Testis (tissue), 3 donors: Measurements from ENCODE around the gene ZNF605. TPM values are rescaled to one million over a fixed set of nuclear protein-coding genes. Genes with fewer than 3 reads are reported as not detected.
"Not testable (repeated sequence)": the region's sequence is repeated elsewhere in the genome, so short reads cannot be mapped to it uniquely, and the experiment has no call there.

ENCODE experiments used
- DNase-seq: peaks from one replicate; pipeline ENCODE4 v3.0.0-alpha.2; 2019
- H3K27ac ChIP-seq, 2 donors: fragments of 200-600 bp; sonication (generic); one replicate each; pipeline ENCODE4 v1.5.1; 2019
- H3K27me3 ChIP-seq: fragments of 200-600 bp; sonication (generic); one replicate; pipeline ENCODE4 v1.5.1; 2019
- H3K36me3 ChIP-seq: fragments of 200-600 bp; sonication (generic); one replicate; pipeline ENCODE4 v1.5.1; 2017; ENCODE audit warnings: low read depth; ENCODE audit errors: missing control alignments
- H3K4me1 ChIP-seq: fragments of 200-600 bp; sonication (generic); one replicate; pipeline ENCODE4 v1.5.1; 2019
- H3K4me3 ChIP-seq, 2 donors: fragments of 200-600 bp; sonication (generic); one replicate each; pipeline ENCODE4 v1.5.1; 2017 to 2019
- H3K9me3 ChIP-seq: fragments of 200-600 bp; sonication (generic); one replicate; pipeline ENCODE4 v1.5.1; 2017
- POLR2A ChIP-seq: fragments of 450-650 bp; IDR thresholded peaks from one replicate; pipeline ENCODE4 v1.6.1; 2017; ENCODE audit warnings: antibody characterized with exemption, mild to moderate bottlenecking, moderate library complexity
- WGBS, 2 donors: methylation state at CpG; one replicate each; pipeline ENCODE4 v1.1.5; 2018; 5-methylcytosine and 5-hydroxymethylcytosine counted together
- intact Hi-C: fragments of 100-400 bp; cut with DNase I; formaldehyde crosslinking; loops from one replicate; pipeline ENCODE4 v1.15.1; 2023; ENCODE audit warnings: low total_unique reads
- polyA plus RNA-seq: library from polyadenylated mRNA; stranded (reverse); fragments of 350-450 nt; fragmentation: Illumina TruSeq; extraction: RNeasy Lipid Tissue Mini Kit (QIAGEN cat#74804); gene quantifications from one replicate; pipeline ENCODE4 v1.2.3, GENCODE V29; 2014; ENCODE audit warnings: low read depth, low replicate concordance; ENCODE audit not compliant: insufficient read depth
- total RNA-seq, 2 donors: library from RNA; depleted of rRNA; stranded (reverse); fragments of >200 nt; gene quantifications; one replicate each; pipeline ENCODE4 v1.2.3, GENCODE V29; 2016
- TF ChIP-seq, protein P1 (sequence below), 3 experiments: fragments of 450-650 bp in 2 of 3; fragments of 200-600 bp in 1 of 3; sonication (generic) in 1 of 3; IDR thresholded peaks; one replicate each; pipeline ENCODE4 v1.5.1; 2016 to 2019; ENCODE audit warnings: antibody characterized with exemption in 3 of 3, mild to moderate bottlenecking in 2 of 3, moderate library complexity in 1 of 3

Gene ZNF605
- total and polyA plus RNA-seq, 3 donors from 2014 or later, result 3.2 to 14.6 (median 13.4) TPM

DNA sequence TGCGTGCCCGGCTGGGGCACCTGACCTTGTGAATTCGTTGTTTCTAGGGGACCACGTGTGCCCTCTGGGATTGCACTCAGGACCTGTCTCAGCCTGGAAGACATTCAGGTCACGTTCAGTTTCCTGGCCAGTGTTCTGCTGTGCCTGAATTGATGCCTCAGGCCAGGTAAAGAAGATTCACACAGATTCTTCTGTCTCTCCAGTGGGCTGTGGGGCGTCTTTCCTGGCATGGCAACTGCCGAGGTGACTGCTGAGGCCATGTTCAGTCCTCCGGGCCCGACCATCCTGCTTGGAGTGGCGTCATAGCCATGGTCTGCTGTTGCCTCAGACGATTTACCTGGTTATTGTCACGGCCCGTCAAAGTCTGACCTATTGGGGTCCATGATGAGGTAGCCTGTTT lies 13.5 kb downstream of the ZNF605 start:
- TF ChIP-seq, protein P1, sequence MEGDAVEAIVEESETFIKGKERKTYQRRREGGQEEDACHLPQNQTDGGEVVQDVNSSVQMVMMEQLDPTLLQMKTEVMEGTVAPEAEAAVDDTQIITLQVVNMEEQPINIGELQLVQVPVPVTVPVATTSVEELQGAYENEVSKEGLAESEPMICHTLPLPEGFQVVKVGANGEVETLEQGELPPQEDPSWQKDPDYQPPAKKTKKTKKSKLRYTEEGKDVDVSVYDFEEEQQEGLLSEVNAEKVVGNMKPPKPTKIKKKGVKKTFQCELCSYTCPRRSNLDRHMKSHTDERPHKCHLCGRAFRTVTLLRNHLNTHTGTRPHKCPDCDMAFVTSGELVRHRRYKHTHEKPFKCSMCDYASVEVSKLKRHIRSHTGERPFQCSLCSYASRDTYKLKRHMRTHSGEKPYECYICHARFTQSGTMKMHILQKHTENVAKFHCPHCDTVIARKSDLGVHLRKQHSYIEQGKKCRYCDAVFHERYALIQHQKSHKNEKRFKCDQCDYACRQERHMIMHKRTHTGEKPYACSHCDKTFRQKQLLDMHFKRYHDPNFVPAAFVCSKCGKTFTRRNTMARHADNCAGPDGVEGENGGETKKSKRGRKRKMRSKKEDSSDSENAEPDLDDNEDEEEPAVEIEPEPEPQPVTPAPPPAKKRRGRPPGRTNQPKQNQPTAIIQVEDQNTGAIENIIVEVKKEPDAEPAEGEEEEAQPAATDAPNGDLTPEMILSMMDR (IDR thresholded peaks at IDR 0.05), result no peak
- TF ChIP-seq POLR2A, result no peak
- H3K27me3 ChIP-seq, result no peaks in the 10 kb centered on the region
- H3K27ac ChIP-seq, result no peak overlapping the region
- H3K4me1 ChIP-seq, result no peaks in the 10 kb centered on the region
- H3K4me3 ChIP-seq, result no peak overlapping the region
- DNase-seq, result no peak
- intact Hi-C loops, result no loop called here
- H3K9me3 ChIP-seq, result no peaks in the 10 kb centered on the region
- H3K36me3 ChIP-seq, result no peaks in the 10 kb centered on the region
- WGBS, 2 donors, result 97% methylated on average over 9 to 13 of the region's 13 CpGs

- Histone ChIP-seq H3K36me3 (no peaks in the 10 kb centered on the region), H3K4me1 (no peaks in the 10 kb centered on the region), H3K4me3 (no peak overlapping the region), H3K27me3 (no peaks in the 10 kb centered on the region), H3K27ac (no peak overlapping the region), H3K9me3 (no peaks in the 10 kb centered on the region)
- intact Hi-C loops, result no loop called here
- WGBS, 2 donors, result 94 to 99% methylated on average over 34 of the region's 34 CpGs
- no peak for TF ChIP-seq POLR2A
- TF ChIP-seq, protein P1 (IDR thresholded peaks at IDR 0.05), result no peak
- no peak for DNase-seq
Measured at GRCh38 chr12:132941336-132941954, 14.7 kb downstream of the ZNF605 start.

- H3K9me3 ChIP-seq, result no peaks in the 10 kb centered on the region
- DNase-seq, result no peak
Measured at GRCh38 chr12:132940071-132940719, 15.9 kb downstream of the ZNF605 start.

DNA sequence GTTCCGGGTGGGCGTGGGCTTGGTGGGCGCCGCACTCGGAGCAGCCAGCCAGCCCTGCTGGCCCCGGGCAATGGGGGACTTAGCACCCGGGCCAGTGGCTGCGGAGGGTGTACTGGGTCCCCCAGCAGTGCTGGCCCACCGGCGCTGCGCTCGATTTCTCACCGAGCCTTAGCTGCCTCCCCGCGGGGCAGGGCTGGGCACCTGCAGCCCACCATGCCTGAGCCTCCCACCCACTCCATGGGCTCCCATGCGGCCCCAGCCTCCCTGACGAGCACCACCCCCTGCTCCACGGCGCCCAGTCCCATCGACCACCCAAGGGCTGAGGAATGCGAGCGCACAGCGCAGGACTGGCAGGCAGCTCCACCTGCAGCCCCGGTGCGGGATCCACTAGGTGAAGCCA lies 17.3 kb downstream of the ZNF605 start:
- intact Hi-C loops, H3K36me3 ChIP-seq, H3K27me3 ChIP-seq, DNase-seq, H3K27ac ChIP-seq, H3K4me1 ChIP-seq, H3K9me3 ChIP-seq, H3K4me3 ChIP-seq: not testable (repeated sequence)
- WGBS, 2 donors, result 92 to 95% methylated on average over 7 to 12 of the region's 25 CpGs

More at GRCh38 chr12:132940071-132940719, 15.9 kb downstream of the ZNF605 start:
- intact Hi-C loops, result no loop called here
- Histone ChIP-seq H3K4me3 (no peak overlapping the region), H3K36me3 (no peaks in the 10 kb centered on the region), H3K27ac (no peak overlapping the region), H3K4me1 (no peaks in the 10 kb centered on the region), H3K27me3 (no peaks in the 10 kb centered on the region)
- TF ChIP-seq POLR2A, result no peak
- TF ChIP-seq, protein P1 (IDR thresholded peaks at IDR 0.05), result no peak
- 95 to 97% methylated on average over 15 of the region's 15 CpGs for WGBS, 2 donors

GRCh38 chr12:132937476-132937875 lies 18.6 kb downstream of the ZNF605 start:
- Histone ChIP-seq H3K9me3 (no peaks in the 10 kb centered on the region), H3K27me3 (no peaks in the 10 kb centered on the region), H3K4me1 (no peaks in the 10 kb centered on the region), H3K4me3 (no peak overlapping the region), H3K36me3 (no peaks in the 10 kb centered on the region), H3K27ac (no peak overlapping the region)
- intact Hi-C loops, result no loop called here
- WGBS, 2 donors, result 95 to 96% methylated on average over 2 of the region's 2 CpGs
- TF ChIP-seq POLR2A, result no peak
- TF ChIP-seq, protein P1 (IDR thresholded peaks at IDR 0.05), result no peak
- DNase-seq, result no peak

DNA sequence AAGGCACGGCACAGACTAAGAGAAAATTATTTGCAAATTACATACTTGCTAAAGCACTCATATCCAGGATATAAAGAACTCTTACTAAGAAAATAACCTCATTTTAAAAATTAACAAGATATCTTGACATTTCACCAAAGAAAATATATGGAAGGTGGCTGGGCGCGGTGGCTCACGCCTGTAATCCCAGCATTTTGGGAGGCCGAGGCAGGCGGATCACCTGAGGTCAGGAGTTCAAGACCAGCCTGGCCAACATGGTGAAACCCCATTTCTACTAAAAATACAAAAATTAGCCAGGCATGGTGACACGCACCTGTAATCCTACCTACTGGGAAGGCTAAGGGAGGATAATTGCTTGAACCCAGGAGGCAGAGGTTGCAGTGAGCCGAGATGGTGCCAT lies 19.2 kb downstream of the ZNF605 start:
- intact Hi-C loops, H3K27me3 ChIP-seq: not testable (repeated sequence)

More for the DNA sequence above, 19.2 kb downstream of the ZNF605 start:
- H3K27ac ChIP-seq, H3K4me1 ChIP-seq, H3K9me3 ChIP-seq, DNase-seq, H3K36me3 ChIP-seq, H3K4me3 ChIP-seq: not testable (repeated sequence)
- 94% methylated on average over 8 of the region's 8 CpGs for WGBS, 2 donors
